Measurements from ENCODE around the gene PPP3CA.

PPP3CA gene

GRCh38 chr4:101155368-101155767 lies 192.0 kb downstream of the PPP3CA start:
- no peak for DNase-seq
- Mint-ChIP-seq H3K36me3 (ENCODE audit: low read depth) (no peaks in the 10 kb centered on the region), H3K9me3 (no peaks in the 10 kb centered on the region), H3K4me1 (peaks cover 6% of the 10 kb centered on the region), H3K4me3 (no peak overlapping the region), H3K27ac (no peak overlapping the region), H3K27me3 (ENCODE audit: low read depth, poor library complexity) (no peaks in the 10 kb centered on the region)
- no peak for TF ChIP-seq CTCF (IDR thresholded peaks at IDR 0.05)

GRCh38 chr4:101153653-101154052 lies 193.7 kb downstream of the PPP3CA start:
- H3K27ac Mint-ChIP-seq: no peak overlapping the region
- TF ChIP-seq CTCF (IDR thresholded peaks at IDR 0.05): no peak
- no peaks in the 10 kb centered on the region for H3K27me3 Mint-ChIP-seq (ENCODE audit: low read depth, poor library complexity)
- no peaks in the 10 kb centered on the region for H3K9me3 Mint-ChIP-seq
- no peak overlapping the region for H3K4me3 Mint-ChIP-seq
- no peak for DNase-seq
- H3K4me1 Mint-ChIP-seq: peaks cover 6% of the 10 kb centered on the region
- H3K36me3 Mint-ChIP-seq (ENCODE audit: low read depth): no peaks in the 10 kb centered on the region

- no peak for DNase-seq
- Mint-ChIP-seq H3K27ac (no peak overlapping the region), H3K4me3 (no peak overlapping the region), H3K27me3 (ENCODE audit: low read depth, poor library complexity) (no peaks in the 10 kb centered on the region), H3K4me1 (no peaks in the 10 kb centered on the region), H3K36me3 (ENCODE audit: low read depth) (no peaks in the 10 kb centered on the region), H3K9me3 (no peaks in the 10 kb centered on the region)
- TF ChIP-seq CTCF (IDR thresholded peaks at IDR 0.05): no peak
Observed at GRCh38 chr4:101152521-101152920, 194.8 kb downstream of the PPP3CA start.

- Mint-ChIP-seq H3K9me3 (no peaks in the 10 kb centered on the region), H3K27me3 (ENCODE audit: low read depth, poor library complexity) (no peaks in the 10 kb centered on the region), H3K36me3 (ENCODE audit: low read depth) (peaks cover 3% of the 10 kb centered on the region), H3K4me3 (no peak overlapping the region), H3K27ac (no peak overlapping the region), H3K4me1 (no peaks in the 10 kb centered on the region)
- DNase-seq: no peak
- TF ChIP-seq CTCF (IDR thresholded peaks at IDR 0.05): no peak
Observed at GRCh38 chr4:101148551-101148950, 198.8 kb downstream of the PPP3CA start.

GRCh38 chr4:101147283-101147682 lies 200.0 kb downstream of the PPP3CA start:
- no peak for TF ChIP-seq CTCF (IDR thresholded peaks at IDR 0.05)
- no peak overlapping the region for H3K4me3 Mint-ChIP-seq
- H3K4me1 Mint-ChIP-seq: no peaks in the 10 kb centered on the region
- H3K27ac Mint-ChIP-seq: no peak overlapping the region
- H3K36me3 Mint-ChIP-seq (ENCODE audit: low read depth): peaks cover 3% of the 10 kb centered on the region
- H3K9me3 Mint-ChIP-seq: no peaks in the 10 kb centered on the region
- no peaks in the 10 kb centered on the region for H3K27me3 Mint-ChIP-seq (ENCODE audit: low read depth, poor library complexity)
- no peak for DNase-seq

GRCh38 chr4:101145021-101145420 lies 202.3 kb downstream of the PPP3CA start:
- H3K9me3 Mint-ChIP-seq: no peaks in the 10 kb centered on the region
- H3K27ac Mint-ChIP-seq: no peak overlapping the region
- no peak for TF ChIP-seq CTCF (IDR thresholded peaks at IDR 0.05)
- no peaks in the 10 kb centered on the region for H3K27me3 Mint-ChIP-seq (ENCODE audit: low read depth, poor library complexity)
- no peak overlapping the region for H3K4me3 Mint-ChIP-seq
- H3K4me1 Mint-ChIP-seq: peaks cover 9% of the 10 kb centered on the region
- peaks cover 3% of the 10 kb centered on the region for H3K36me3 Mint-ChIP-seq (ENCODE audit: low read depth)
- no peak for DNase-seq
